ENCODE results near the gene CHIC2.
A peak's percentile ranks its signal among the peaks of the same experiment; 100 is the strongest.
"Not testable (repeated sequence)": the region's sequence is repeated elsewhere in the genome, so short reads cannot be mapped to it uniquely, and the experiment has no call there.

CHIC2 gene

GRCh38 chr4:54056360-54056759 lies 8.0 kb downstream of the CHIC2 start:
- no peak for DNase-seq

- no peak for DNase-seq
Observed at GRCh38 chr4:54055494-54055893, 8.9 kb downstream of the CHIC2 start.

- no peak for DNase-seq
Observed at GRCh38 chr4:54054501-54054900, 9.9 kb downstream of the CHIC2 start.

GRCh38 chr4:54053322-54053721 lies 11.1 kb downstream of the CHIC2 start:
- DNase-seq, result not testable (repeated sequence)

- DNase-seq, result no peak
Observed at GRCh38 chr4:54050214-54050904, 14.0 kb downstream of the CHIC2 start.

- DNase-seq, result not testable (repeated sequence)
Observed at GRCh38 chr4:54043630-54044029, 20.8 kb downstream of the CHIC2 start.

GRCh38 chr4:54041933-54042332 lies 22.5 kb downstream of the CHIC2 start:
- DNase-seq, result no peak

- DNase-seq, result peak; percentile 9
Observed at GRCh38 chr4:54041100-54041499, 23.3 kb downstream of the CHIC2 start.

GRCh38 chr4:54038056-54038455 lies 26.3 kb downstream of the CHIC2 start:
- DNase-seq, result no peak

GRCh38 chr4:54036184-54036583 lies 28.2 kb downstream of the CHIC2 start:
- no peak for DNase-seq

- no peak for DNase-seq
Observed at GRCh38 chr4:54032558-54033135, 31.8 kb downstream of the CHIC2 start.

GRCh38 chr4:54027311-54027710 lies 37.1 kb downstream of the CHIC2 start:
- no peak for DNase-seq

GRCh38 chr4:54025582-54025981 lies 38.8 kb downstream of the CHIC2 start:
- no peak for DNase-seq

- not testable (repeated sequence) for DNase-seq
Observed at GRCh38 chr4:54023019-54023418, 41.4 kb downstream of the CHIC2 start.

- DNase-seq, result no peak
Observed at GRCh38 chr4:54017974-54018373, 46.4 kb downstream of the CHIC2 start.

- DNase-seq, result no peak
Observed at GRCh38 chr4:54017308-54017707, 47.1 kb downstream of the CHIC2 start.

- no peak for DNase-seq
Observed at GRCh38 chr4:54016504-54016903, 47.9 kb downstream of the CHIC2 start.

GRCh38 chr4:54015423-54016030 lies 48.9 kb downstream of the CHIC2 start:
- no peak for DNase-seq

- no peak for DNase-seq
Observed at GRCh38 chr4:54014666-54015160, 49.7 kb downstream of the CHIC2 start.

GRCh38 chr4:54011201-54011600 lies 53.2 kb downstream of the CHIC2 start:
- no peak for DNase-seq

- no peak for DNase-seq
Observed at GRCh38 chr4:54006755-54007154, 57.6 kb downstream of the CHIC2 start.

GRCh38 chr4:54005475-54005874 lies 58.9 kb downstream of the CHIC2 start:
- DNase-seq, result peak; percentile 1

GRCh38 chr4:54004463-54004862 lies 59.9 kb downstream of the CHIC2 start:
- DNase-seq, result no peak

- DNase-seq, result no peak
Observed at GRCh38 chr4:54001668-54002365, 62.6 kb downstream of the CHIC2 start.

Data from activated CD4-positive, alpha-beta T cell treated with anti-CD3 and anti-CD28 coated beads, Interleukin-10, Interleukin-2, amounts not matched to agents 100 ng/mL and 50 ng/mL, durations not matched to agents 16 hours and 8 hours (primary cell).